C4-2B (cell line): Measurements from ENCODE around the gene ZFYVE21.

Experiments
- ZFX ChIP-seq: fragments of 450-650 bp; IDR thresholded peaks from 2 replicates; pipeline ENCODE4 v1.6.1; 2017
- TF ChIP-seq, protein P1 (sequence below): fragments of 450-650 bp; conservative IDR thresholded peaks from 2 replicates; pipeline ENCODE4 v1.5.1; 2017; ENCODE audit warnings: mild to moderate bottlenecking

DNA sequence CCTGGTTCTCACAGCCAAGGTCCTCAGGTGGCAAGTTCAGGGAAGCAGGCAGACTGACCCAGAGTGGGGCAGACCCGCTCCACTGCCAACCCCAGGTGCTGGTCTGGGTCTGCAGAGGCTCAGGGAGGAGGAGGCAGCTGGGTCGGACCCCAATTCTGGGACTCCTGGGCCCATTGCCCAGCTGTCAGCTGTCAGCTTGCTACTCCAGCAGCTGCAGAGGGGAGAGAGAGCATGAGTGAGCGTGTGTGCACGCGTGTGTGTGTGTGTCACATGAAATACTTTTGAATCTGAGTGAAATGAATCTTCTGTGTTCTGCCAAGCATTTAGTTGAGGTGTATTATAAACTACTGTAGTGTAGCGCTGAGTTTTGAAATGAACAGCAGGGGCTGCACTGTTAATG, 31.1 kb upstream of the ZFYVE21 start:
- TF ChIP-seq, protein P1, sequence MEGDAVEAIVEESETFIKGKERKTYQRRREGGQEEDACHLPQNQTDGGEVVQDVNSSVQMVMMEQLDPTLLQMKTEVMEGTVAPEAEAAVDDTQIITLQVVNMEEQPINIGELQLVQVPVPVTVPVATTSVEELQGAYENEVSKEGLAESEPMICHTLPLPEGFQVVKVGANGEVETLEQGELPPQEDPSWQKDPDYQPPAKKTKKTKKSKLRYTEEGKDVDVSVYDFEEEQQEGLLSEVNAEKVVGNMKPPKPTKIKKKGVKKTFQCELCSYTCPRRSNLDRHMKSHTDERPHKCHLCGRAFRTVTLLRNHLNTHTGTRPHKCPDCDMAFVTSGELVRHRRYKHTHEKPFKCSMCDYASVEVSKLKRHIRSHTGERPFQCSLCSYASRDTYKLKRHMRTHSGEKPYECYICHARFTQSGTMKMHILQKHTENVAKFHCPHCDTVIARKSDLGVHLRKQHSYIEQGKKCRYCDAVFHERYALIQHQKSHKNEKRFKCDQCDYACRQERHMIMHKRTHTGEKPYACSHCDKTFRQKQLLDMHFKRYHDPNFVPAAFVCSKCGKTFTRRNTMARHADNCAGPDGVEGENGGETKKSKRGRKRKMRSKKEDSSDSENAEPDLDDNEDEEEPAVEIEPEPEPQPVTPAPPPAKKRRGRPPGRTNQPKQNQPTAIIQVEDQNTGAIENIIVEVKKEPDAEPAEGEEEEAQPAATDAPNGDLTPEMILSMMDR, result no peak
- TF ChIP-seq ZFX, result no peak
